Measurements from ENCODE around the gene AGBL1. TPM values are rescaled to one million over a fixed set of nuclear protein-coding genes. Genes with fewer than 3 reads are reported as not detected.

The AGBL1 gene
- polyA plus RNA-seq, 1 donor (not counting 4 experiments of a cell fraction or from before 2014, with no cell fraction given): not detected

DNA sequence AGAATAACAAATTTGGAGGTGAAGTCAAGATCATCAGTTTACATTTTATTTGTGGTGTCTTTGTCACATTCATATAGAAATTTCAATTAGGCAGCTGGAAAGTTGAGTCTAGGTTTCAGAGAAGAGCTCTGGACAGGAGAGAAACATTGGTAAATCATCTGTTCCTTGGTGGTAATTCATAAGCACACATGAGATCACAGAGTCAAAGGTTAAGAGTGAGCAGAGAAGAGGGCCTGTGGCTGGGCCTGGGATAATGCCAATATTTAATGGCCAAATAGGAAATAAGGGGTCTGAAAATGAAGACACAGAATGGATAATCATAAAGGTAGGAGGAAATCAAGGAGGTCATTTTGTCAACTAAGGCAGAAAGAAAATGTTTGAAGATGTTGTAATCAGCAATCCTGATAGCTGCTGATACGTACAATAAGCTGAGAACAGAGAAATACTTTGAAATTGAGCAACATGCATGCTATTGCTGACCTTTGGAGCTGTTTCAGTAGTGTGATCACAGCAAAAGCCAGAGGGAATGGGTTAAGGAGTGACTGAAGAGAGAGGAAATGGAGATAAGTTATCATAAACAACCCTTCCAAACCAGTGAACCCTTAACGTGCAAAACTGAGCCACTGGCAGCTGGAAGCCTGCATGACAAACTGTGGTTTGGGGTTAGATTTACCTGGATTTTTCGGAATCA lies 692.8 kb downstream of the AGBL1 start:
- Histone ChIP-seq H3K9me1 (ENCODE audit: control insufficient read depth, extremely low read depth, insufficient read depth, low read length) (no peaks in the 10 kb centered on the region), H3K9me3 (ENCODE audit: control insufficient read depth, low read depth, low read length) (no peaks in the 10 kb centered on the region), H3K9ac (ENCODE audit: control insufficient read depth, extremely low read depth, insufficient read depth, low read length) (no peak overlapping the region), H3K27ac (ENCODE audit: control insufficient read depth, insufficient read depth, low read length) (no peak overlapping the region), H3K27me3 (ENCODE audit: control insufficient read depth, extremely low read depth, insufficient read depth, low read length) (no peaks in the 10 kb centered on the region), H3K79me2 (ENCODE audit: control insufficient read depth, insufficient read depth, low read length) (no peaks in the 10 kb centered on the region), H2AFZ (ENCODE audit: control insufficient read depth, low read length) (no peak overlapping the region), H3K4me3 (ENCODE audit: control insufficient read depth in 2 of 3, extremely low read depth in 1 of 3, insufficient read depth in 2 of 3, low read depth in 1 of 3, low read length in 3 of 3) (no peak overlapping the region), H3K36me3 (ENCODE audit: control insufficient read depth in 2 of 2, extremely low read depth in 1 of 2, insufficient read depth in 2 of 2, low read length in 2 of 2) (no peaks in the 10 kb centered on the region), H3K4me1 (ENCODE audit: control insufficient read depth, extremely low read depth, insufficient read depth, low read length) (no peaks in the 10 kb centered on the region), H3K4me2 (ENCODE audit: control insufficient read depth, extremely low read depth, insufficient read depth, low read depth, low read length) (no peak overlapping the region), H4K20me1 (ENCODE audit: control insufficient read depth, extremely low read depth, insufficient read depth, low read length) (no peaks in the 10 kb centered on the region)
- dilution Hi-C loops (cut with MboI; ENCODE audit: extremely low pct_ligation_motif_present, low sequenced_read_pairs): no loop called here
- FAIRE-seq (no peak), DNase-seq (ENCODE audit: low read depth, low spot score) (no peak)
- TF ChIP-seq, protein P1, sequence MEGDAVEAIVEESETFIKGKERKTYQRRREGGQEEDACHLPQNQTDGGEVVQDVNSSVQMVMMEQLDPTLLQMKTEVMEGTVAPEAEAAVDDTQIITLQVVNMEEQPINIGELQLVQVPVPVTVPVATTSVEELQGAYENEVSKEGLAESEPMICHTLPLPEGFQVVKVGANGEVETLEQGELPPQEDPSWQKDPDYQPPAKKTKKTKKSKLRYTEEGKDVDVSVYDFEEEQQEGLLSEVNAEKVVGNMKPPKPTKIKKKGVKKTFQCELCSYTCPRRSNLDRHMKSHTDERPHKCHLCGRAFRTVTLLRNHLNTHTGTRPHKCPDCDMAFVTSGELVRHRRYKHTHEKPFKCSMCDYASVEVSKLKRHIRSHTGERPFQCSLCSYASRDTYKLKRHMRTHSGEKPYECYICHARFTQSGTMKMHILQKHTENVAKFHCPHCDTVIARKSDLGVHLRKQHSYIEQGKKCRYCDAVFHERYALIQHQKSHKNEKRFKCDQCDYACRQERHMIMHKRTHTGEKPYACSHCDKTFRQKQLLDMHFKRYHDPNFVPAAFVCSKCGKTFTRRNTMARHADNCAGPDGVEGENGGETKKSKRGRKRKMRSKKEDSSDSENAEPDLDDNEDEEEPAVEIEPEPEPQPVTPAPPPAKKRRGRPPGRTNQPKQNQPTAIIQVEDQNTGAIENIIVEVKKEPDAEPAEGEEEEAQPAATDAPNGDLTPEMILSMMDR (optimal IDR thresholded peaks at IDR 0.05 in 1 of 3, IDR thresholded peaks at IDR 0.05 in 1 of 3, conservative IDR thresholded peaks at IDR 0.05 in 1 of 3; ENCODE audit: extremely low read depth in 1 of 3, insufficient read depth in 2 of 3, low read length in 3 of 3): no peak
- TF ChIP-seq EZH2 (IDR thresholded peaks at IDR 0.05; ENCODE audit: low read length): no peak

DNA sequence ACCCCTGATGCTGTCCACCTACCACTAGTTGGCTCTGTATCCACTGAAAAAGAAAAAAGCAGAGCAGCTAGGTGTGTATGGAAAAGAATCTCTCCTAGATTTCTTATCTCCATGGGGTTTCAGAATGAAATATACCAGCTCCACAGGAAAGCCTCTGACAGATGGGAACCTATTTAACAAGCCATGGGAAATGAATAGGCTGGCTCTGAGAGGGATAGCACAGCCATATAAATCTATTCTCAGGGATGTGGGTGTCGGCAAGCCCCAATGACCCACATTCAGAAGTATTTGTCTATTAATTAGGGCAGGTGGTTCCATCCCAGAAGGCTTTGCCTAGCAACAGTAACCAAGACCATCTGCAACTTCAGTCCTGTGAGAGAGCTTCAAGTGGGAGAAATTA lies 694.1 kb downstream of the AGBL1 start:
- no peaks in the 10 kb centered on the region for H3K79me2 ChIP-seq (ENCODE audit: control insufficient read depth, insufficient read depth, low read length)
- H3K4me1 ChIP-seq (ENCODE audit: control insufficient read depth, extremely low read depth, insufficient read depth, low read length): no peaks in the 10 kb centered on the region
- H3K9me1 ChIP-seq (ENCODE audit: control insufficient read depth, extremely low read depth, insufficient read depth, low read length): no peaks in the 10 kb centered on the region
- no peak overlapping the region for H3K4me3 ChIP-seq (ENCODE audit: control insufficient read depth in 2 of 3, extremely low read depth in 1 of 3, insufficient read depth in 2 of 3, low read depth in 1 of 3, low read length in 3 of 3)
- no peaks in the 10 kb centered on the region for H3K36me3 ChIP-seq (ENCODE audit: control insufficient read depth in 2 of 2, extremely low read depth in 1 of 2, insufficient read depth in 2 of 2, low read length in 2 of 2)
- FAIRE-seq (no peak), DNase-seq (ENCODE audit: low read depth, low spot score) (no peak)
- no peak overlapping the region for H2AFZ ChIP-seq (ENCODE audit: control insufficient read depth, low read length)
- no peak overlapping the region for H3K9ac ChIP-seq (ENCODE audit: control insufficient read depth, extremely low read depth, insufficient read depth, low read length)
- H3K4me2 ChIP-seq (ENCODE audit: control insufficient read depth, extremely low read depth, insufficient read depth, low read depth, low read length): no peak overlapping the region
- H4K20me1 ChIP-seq (ENCODE audit: control insufficient read depth, extremely low read depth, insufficient read depth, low read length): no peaks in the 10 kb centered on the region
- H3K27ac ChIP-seq (ENCODE audit: control insufficient read depth, insufficient read depth, low read length): no peak overlapping the region
- no peaks in the 10 kb centered on the region for H3K9me3 ChIP-seq (ENCODE audit: control insufficient read depth, low read depth, low read length)
- dilution Hi-C loops (cut with MboI; ENCODE audit: extremely low pct_ligation_motif_present, low sequenced_read_pairs): no loop called here
- H3K27me3 ChIP-seq (ENCODE audit: control insufficient read depth, extremely low read depth, insufficient read depth, low read length): no peaks in the 10 kb centered on the region
- TF ChIP-seq EZH2 (IDR thresholded peaks at IDR 0.05; ENCODE audit: low read length): no peak
- TF ChIP-seq, protein P1 (optimal IDR thresholded peaks at IDR 0.05 in 1 of 3, IDR thresholded peaks at IDR 0.05 in 1 of 3, conservative IDR thresholded peaks at IDR 0.05 in 1 of 3; ENCODE audit: extremely low read depth in 1 of 3, insufficient read depth in 2 of 3, low read length in 3 of 3): no peak
